ENCODE measurements around the gene BCLAF3. TPM values are rescaled to one million over a fixed set of nuclear protein-coding genes. Genes with fewer than 3 reads are reported as not detected.
A peak's percentile ranks its signal among the peaks of the same experiment; 100 is the strongest.

Gene BCLAF3
- 7.6 and 8.9 TPM in 2 replicates for total RNA-seq
- long read RNA-seq, partial matches to known transcripts = 0 of 5 reads
- long read RNA-seq, other reads (novel, unspliced or antisense) = 5 of 5 reads

DNA sequence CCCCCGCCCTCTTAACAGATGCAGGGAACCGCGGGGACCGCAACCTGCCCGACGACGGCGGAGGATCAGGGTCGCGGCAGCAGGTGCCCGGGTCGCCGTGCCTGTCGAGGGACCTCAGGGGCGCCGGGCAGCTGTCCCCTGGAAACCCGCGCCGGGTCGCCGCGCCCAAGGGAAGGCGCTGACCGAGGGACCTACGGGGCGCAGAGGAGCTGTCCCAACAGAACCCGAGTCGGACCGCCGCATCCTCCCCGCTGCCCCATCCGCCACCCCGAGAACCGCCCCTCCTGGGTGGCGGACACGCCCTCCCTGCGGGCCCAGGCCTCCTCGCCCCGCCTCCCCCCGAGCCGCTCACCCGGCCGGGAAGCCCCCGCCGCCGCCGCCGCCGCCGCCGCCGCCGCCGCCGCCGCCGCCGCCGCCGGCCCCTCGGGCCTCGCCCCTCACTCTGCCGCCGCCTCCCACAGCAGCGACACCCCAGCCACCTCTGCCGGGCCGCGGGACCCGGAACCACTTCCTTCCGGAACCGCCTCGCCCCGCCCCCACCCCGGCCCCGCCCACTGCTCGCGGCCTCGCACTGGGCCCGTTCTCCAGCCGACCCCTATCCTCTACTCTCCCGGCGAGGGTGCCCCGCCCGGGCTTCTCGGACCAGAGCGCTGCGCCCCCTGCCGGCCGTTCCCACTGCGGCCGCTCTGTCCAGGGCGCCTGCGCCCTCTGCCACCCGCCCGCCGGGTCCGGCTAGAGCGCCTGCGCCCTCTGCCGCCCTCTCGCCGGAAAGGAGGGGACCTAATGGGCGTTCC is at the start of gene BCLAF3:
Gene BCLAF3 (minus strand): TSS at position 506 of the 794 bp plus-strand sequence. CDS start 20,797 bp downstream, outside the sequence.
- TF ChIP-seq, protein P1, sequence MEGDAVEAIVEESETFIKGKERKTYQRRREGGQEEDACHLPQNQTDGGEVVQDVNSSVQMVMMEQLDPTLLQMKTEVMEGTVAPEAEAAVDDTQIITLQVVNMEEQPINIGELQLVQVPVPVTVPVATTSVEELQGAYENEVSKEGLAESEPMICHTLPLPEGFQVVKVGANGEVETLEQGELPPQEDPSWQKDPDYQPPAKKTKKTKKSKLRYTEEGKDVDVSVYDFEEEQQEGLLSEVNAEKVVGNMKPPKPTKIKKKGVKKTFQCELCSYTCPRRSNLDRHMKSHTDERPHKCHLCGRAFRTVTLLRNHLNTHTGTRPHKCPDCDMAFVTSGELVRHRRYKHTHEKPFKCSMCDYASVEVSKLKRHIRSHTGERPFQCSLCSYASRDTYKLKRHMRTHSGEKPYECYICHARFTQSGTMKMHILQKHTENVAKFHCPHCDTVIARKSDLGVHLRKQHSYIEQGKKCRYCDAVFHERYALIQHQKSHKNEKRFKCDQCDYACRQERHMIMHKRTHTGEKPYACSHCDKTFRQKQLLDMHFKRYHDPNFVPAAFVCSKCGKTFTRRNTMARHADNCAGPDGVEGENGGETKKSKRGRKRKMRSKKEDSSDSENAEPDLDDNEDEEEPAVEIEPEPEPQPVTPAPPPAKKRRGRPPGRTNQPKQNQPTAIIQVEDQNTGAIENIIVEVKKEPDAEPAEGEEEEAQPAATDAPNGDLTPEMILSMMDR (conservative IDR thresholded peaks at IDR 0.05) = peak; percentile 75
- H3K4me3 Mint-ChIP-seq = peak within 1 kb of the TSS; percentile 84
- H3K27ac Mint-ChIP-seq (ENCODE audit: unreplicated experiment) = no peak within 1 kb of the TSS
- peaks cover 10% of the 10 kb centered on the region for H3K9me3 Mint-ChIP-seq
- H3K4me1 Mint-ChIP-seq = peaks cover 7% of the 10 kb centered on the region
- peak; percentile 81 for DNase-seq (ENCODE audit: low read depth, low spot score)
- no peaks in the 10 kb centered on the region for H3K27me3 Mint-ChIP-seq (ENCODE audit: low read depth)
- peaks cover 5% of the 10 kb centered on the region for H3K36me3 Mint-ChIP-seq (ENCODE audit: low read depth)

DNA sequence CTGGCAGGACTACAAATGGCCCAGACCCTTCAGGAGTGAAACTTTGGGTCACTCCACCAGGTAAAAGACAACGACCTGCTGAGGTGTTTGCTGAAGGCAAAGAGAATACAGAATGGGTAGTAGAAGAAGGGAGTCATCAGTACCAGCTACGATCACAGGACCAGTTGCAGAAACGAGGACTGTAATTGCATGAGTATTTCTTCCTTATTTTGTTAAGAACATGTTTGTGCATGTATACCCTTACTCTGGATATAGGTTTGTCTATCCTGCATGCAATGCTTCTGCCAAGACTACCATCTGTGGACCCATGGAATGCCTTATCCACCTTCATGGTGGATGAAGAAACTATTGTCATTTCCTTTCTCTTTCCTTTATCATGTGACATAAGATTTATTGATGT is 48.1 kb upstream of the BCLAF3 start:
- no peaks in the 10 kb centered on the region for H3K27me3 Mint-ChIP-seq (ENCODE audit: low read depth)
- TF ChIP-seq, protein P1 (conservative IDR thresholded peaks at IDR 0.05) = no peak
- no peaks in the 10 kb centered on the region for H3K4me1 Mint-ChIP-seq
- no peak overlapping the region for H3K4me3 Mint-ChIP-seq
- no peak for DNase-seq (ENCODE audit: low read depth, low spot score)
- H3K36me3 Mint-ChIP-seq (ENCODE audit: low read depth) = peaks cover 3% of the 10 kb centered on the region
- H3K9me3 Mint-ChIP-seq = peaks cover 7% of the 10 kb centered on the region
- H3K27ac Mint-ChIP-seq (ENCODE audit: unreplicated experiment) = no peak overlapping the region

DNA sequence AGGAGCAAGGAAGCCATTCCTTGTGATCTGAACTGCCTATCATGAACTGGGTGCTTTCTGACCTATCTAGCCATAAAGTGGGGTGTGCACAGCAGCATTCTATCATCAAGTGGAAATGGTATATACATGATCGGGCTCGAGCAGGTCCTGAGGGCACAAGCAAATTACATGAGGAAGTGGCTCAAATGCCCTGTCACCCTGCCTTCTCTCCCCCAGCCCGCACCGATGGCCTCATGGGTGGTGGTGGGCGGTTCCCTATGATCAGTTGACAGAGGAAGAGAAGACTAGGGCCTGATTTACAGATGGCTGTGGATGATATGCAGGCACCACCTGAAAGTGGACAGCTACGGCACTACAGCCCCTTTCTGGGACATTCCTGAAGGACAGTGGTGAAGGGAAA is 46.3 kb upstream of the BCLAF3 start:
- TF ChIP-seq, protein P1 (conservative IDR thresholded peaks at IDR 0.05) = no peak
- H3K4me3 Mint-ChIP-seq = no peak overlapping the region
- H3K36me3 Mint-ChIP-seq (ENCODE audit: low read depth) = peaks cover 3% of the 10 kb centered on the region
- no peaks in the 10 kb centered on the region for H3K4me1 Mint-ChIP-seq
- no peak overlapping the region for H3K27ac Mint-ChIP-seq (ENCODE audit: unreplicated experiment)
- H3K9me3 Mint-ChIP-seq = peaks cover 7% of the 10 kb centered on the region
- no peak for DNase-seq (ENCODE audit: low read depth, low spot score)
- H3K27me3 Mint-ChIP-seq (ENCODE audit: low read depth) = no peaks in the 10 kb centered on the region

DNA sequence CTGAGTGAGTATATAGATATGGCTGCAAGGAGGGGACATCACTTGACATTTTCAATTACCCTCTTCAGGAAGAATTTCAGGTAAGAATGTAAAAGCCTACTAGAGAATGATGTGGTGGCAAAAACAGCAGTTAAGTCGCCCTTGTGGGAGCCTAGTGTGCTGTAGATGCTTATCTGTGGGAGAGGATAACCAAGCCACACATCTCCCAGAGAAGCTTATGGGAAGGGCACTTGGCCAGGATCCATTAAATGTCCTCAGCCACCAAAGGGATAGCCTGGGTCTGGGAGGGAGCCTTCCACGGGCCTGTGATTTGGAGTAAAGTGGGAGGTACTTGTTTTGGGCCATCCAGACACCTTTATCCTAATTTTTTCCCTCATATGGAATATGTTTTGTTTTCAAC is 41.3 kb upstream of the BCLAF3 start:
- H3K4me1 Mint-ChIP-seq = no peaks in the 10 kb centered on the region
- no peak overlapping the region for H3K27ac Mint-ChIP-seq (ENCODE audit: unreplicated experiment)
- no peaks in the 10 kb centered on the region for H3K27me3 Mint-ChIP-seq (ENCODE audit: low read depth)
- peaks cover 2% of the 10 kb centered on the region for H3K36me3 Mint-ChIP-seq (ENCODE audit: low read depth)
- no peak for DNase-seq (ENCODE audit: low read depth, low spot score)
- H3K9me3 Mint-ChIP-seq = peaks cover 5% of the 10 kb centered on the region
- TF ChIP-seq, protein P1 (conservative IDR thresholded peaks at IDR 0.05) = no peak
- H3K4me3 Mint-ChIP-seq = no peak overlapping the region

DNA sequence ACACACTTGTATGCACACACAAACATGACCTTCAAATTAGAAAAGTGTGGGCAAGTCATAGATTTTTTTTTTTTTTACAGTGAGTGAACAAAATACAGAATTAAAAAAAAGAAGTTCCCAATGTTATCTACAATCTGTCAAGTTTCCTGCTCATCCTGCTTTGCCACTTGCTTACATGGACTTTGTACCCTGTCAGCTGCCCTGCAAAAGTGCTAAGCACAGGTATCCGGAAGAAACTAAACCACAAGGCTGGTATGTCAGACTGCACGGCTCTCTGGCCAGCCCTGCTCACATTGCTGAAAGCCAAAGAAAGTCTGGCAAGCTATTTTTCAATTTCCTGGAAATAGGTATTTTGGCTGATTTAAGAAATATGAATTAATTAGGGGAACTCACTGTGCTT is 38.9 kb upstream of the BCLAF3 start:
- TF ChIP-seq, protein P1 (conservative IDR thresholded peaks at IDR 0.05) = no peak
- Mint-ChIP-seq H3K4me3 (no peak overlapping the region), H3K36me3 (ENCODE audit: low read depth) (peaks cover 2% of the 10 kb centered on the region), H3K4me1 (no peaks in the 10 kb centered on the region), H3K27me3 (ENCODE audit: low read depth) (no peaks in the 10 kb centered on the region), H3K27ac (ENCODE audit: unreplicated experiment) (no peak overlapping the region), H3K9me3 (peaks cover 3% of the 10 kb centered on the region)
- DNase-seq (ENCODE audit: low read depth, low spot score) = no peak
